Uterus (tissue), 2 donors: ENCODE results near the gene GAA.

Source experiments
- POLR2A ChIP-seq, 2 donors: fragments of 450-650 bp; IDR thresholded peaks; one replicate each; pipeline ENCODE4 v1.6.1; 2016; ENCODE audit warnings: antibody characterized with exemption in 2 of 2, mild to moderate bottlenecking in 1 of 2, moderate library complexity in 1 of 2
- TF ChIP-seq, protein P1 (sequence below), 4 experiments: fragments of 200-600 bp in 2 of 4; fragments of 450-650 bp in 2 of 4; sonication (generic) in 2 of 4; IDR thresholded peaks; one replicate each; pipeline ENCODE4 v1.5.1; 2016 to 2019; ENCODE audit warnings: antibody characterized with exemption in 4 of 4, mild to moderate bottlenecking in 2 of 4, moderate library complexity in 1 of 4

DNA sequence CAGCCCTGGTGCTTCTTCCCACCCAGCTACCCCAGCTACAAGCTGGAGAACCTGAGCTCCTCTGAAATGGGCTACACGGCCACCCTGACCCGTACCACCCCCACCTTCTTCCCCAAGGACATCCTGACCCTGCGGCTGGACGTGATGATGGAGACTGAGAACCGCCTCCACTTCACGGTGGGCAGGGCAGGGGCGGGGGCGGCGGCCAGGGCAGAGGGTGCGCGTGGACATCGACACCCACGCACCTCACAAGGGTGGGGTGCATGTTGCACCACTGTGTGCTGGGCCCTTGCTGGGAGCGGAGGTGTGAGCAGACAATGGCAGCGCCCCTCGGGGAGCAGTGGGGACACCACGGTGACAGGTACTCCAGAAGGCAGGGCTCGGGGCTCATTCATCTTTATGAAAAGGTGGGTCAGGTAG, 3.6 kb downstream of the GAA start:
- TF ChIP-seq, protein P1, sequence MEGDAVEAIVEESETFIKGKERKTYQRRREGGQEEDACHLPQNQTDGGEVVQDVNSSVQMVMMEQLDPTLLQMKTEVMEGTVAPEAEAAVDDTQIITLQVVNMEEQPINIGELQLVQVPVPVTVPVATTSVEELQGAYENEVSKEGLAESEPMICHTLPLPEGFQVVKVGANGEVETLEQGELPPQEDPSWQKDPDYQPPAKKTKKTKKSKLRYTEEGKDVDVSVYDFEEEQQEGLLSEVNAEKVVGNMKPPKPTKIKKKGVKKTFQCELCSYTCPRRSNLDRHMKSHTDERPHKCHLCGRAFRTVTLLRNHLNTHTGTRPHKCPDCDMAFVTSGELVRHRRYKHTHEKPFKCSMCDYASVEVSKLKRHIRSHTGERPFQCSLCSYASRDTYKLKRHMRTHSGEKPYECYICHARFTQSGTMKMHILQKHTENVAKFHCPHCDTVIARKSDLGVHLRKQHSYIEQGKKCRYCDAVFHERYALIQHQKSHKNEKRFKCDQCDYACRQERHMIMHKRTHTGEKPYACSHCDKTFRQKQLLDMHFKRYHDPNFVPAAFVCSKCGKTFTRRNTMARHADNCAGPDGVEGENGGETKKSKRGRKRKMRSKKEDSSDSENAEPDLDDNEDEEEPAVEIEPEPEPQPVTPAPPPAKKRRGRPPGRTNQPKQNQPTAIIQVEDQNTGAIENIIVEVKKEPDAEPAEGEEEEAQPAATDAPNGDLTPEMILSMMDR (IDR thresholded peaks at IDR 0.05), result no peak
- no peak for TF ChIP-seq POLR2A (IDR thresholded peaks at IDR 0.05)
